HL-60/S4 treated with retinoic acid at 250 ng/mL for 4 days and 3 days (cell line): ENCODE data around the gene MYT1.
"Not testable (repeated sequence)": the region's sequence is repeated elsewhere in the genome, so short reads cannot be mapped to it uniquely, and the experiment has no call there.

Source experiments
- in situ Hi-C: fragments of 300-500 bp; cut with MboI; formaldehyde crosslinking; loops from 2 replicates; pipeline ENCODE4 v1.7.0; 2022; ENCODE audit warnings: low sequenced_read_pairs

Gene MYT1

DNA sequence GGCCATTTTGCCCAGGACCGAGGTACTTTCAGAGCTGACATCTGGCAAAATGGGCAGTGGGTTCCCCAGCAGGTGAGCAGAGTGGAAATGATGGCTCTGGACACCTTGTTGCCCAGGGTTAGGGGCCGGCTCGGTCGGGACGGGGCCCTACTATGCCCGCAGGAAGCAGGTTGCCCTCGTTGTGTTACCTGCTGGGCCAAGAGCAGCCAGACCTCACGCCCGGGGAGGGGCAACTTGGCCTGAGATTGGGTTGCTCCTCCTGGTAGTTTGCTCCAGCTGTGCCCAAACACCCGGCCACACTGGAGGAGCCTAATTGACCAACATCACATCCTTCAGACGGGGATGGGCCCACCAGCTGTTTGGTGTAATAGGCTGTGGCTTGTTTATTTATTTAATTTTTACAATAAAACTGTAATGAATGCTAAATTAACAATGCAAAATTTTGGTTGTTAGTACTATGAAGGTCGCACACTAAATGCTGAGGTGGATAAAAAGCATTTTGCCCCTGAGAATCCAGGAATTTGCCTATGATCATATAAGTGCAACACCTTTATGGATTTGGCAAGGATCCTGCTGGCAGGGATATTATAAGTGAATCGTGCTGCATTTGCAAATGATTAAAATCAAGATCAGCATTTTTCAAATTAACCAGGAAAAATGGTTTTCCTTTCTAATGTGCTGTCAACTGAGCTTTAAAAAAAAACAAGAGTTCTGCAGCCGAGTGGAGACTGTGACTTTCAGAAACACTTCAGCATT is 64.7 kb downstream of the MYT1 start:
- in situ Hi-C loops = no loop called here

DNA sequence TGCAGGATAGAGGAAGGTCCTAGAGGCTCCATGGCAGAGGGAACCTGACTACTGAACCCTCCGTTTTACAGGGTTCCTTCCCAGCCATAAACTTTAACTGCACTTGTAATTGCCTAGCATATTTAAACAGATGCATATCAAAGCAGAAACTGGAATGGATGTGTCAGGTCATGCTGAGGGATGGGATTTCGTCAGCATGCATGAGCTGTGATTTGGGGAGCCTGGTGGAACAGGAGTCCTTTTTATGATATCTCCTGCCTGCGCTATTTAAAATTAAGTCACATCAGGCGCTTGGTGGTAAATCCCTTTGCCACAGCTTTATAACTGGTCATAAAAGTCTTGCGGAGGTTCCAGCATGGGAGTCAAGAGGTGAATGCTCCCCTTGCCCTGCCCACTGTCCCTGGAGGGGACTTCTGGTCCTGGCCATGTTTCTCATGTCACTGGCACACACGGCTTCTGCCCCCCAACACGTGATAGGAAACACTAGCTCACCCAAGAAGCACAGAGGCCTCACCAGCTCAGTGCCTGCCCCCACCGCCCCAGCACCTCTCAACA is 65.3 kb downstream of the MYT1 start:
- in situ Hi-C loops = no loop called here

DNA sequence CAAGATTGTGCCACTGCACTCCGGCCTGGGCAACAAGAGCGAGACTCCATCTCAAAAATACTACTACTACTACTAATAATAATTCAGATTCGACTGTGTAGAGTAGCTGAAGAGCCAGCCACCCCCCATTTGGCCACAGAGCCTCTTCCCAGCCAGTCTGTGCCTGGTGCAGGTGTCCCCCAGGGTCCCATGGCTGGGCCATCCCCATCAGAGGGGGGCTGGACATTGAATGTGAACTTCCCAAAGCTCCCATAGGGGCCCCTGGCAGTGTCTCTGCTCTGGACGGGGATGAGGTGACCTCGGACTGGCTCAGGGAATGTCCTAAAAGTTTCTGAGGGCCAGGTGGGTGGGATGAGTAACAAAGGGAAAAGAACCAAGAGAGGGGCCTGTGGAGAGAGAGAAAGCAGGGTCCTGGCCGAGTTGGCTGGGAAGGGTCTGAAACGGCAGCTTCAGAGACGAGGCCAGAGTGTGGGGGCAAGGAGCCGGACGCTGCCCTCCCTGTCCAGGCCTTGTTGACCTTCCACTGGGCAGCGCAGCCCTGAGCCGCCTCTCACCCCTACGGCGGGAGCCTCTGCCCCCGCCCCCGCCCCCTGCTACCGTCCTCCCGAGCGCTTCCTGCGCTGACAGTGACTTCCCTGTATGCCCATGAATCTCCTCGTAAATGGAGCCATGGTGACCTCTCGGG is 66.4 kb downstream of the MYT1 start:
- in situ Hi-C loops = no loop called here

DNA sequence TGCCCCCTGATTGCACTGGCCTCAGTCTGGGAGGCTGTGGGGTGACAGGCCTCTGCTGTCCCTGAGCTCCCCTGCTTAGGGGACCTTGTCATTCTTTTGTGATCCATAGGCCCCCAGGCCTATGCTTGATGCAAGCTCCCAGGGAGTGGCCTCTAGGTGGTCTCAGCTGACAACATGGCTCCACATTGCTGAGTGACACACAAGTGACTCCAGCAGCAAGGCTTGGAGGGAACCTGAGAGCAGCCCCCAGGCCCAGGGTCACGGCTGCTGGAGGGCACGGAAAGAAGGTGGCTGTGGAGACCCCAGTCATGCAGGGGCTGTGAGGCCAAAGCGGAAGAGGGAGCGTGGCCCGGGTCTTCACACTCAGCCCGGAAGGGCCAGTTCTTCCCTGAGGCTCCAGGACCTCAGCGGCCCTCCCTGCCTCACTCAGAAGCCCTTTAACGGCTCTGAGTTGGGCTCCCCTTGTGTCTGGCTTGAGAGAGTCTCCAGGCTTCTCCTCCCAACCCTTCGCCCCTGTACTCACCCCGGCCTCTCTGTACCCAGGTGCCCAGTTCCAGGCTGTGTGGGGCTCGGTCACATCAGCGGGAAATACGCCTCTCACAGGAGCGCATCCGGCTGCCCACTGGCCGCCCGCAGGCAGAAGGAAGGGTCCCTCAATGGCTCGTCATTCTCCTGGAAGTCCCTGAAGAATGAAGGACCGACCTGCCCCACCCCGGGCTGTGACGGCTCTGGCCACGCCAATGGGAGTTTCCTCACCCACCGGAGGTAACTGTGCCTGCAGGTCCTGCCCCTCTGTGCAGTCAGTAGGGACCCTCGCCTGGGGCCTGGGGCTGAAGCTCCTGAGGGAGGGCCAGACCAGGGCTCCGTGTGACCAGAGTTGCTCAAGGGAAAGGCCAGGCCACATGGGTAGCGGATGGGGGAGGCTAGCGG is 67.6 kb downstream of the MYT1 start:
- in situ Hi-C loops = no loop called here

DNA sequence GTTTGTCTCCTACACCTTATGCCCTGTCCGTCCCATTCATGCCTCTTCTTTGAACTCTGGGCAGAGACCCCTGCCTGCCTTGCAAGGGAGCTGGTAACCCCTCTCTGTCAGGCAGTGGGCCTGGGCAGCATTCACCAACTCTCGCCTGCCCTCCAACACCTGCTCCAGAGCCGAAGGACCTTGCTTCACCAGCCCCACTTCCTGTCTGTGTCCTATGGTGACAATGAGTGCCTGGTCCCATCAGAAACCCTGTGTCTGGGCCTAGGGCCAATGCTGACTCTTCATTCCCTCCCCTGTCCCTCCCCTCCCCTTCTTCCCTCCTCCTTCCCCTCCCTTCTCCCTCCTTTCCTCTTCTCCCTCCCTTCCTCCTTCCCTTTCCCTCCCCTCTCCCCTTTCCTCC is 68.5 kb downstream of the MYT1 start:
- in situ Hi-C loops = no loop called here

DNA sequence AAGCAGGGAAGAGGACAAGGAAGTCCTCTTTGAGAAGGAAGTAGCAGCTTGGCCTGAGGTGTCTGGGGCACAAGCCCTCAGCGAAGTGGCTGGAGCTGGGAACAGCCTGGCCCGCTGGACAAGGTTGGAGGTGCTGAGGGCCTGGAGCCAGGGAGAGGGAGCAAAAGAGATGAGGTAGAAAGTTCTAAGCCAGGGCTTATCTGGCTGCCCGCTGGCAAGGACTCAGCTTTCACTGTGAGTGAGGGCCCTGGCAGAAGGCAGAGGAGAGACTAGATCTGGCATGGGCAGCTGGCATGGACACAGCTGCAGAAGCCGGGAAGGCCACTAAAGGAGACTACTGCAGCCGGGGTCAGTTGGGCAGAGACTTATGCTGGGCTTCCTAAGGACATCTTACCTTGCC is 69.5 kb downstream of the MYT1 start:
- in situ Hi-C loops = no loop called here

DNA sequence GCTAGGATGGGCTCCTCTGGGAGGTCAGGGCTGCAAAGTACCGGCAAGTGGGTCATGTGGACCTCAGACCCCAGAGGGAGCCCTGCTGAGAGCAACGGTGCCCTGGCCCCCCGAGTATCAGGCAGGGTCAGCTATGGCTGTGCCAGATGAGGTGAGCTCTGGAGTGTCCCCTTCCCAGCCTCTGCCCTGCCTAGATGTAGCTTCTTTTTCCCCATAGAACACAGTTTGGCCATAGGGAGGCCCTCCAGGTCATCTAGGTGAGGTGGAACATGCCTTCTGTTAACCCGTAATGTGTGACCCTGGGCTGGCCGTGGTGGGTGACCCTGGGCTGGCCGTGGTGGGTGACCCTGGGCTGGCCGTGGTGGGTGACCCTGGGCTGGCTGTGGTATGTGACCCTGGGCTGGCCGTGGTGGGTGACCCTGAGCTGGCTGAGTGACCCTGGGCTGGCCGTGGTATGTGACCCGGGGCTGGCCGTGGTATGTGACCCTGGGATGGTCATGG is 70.1 kb downstream of the MYT1 start:
- in situ Hi-C loops = no loop called here

DNA sequence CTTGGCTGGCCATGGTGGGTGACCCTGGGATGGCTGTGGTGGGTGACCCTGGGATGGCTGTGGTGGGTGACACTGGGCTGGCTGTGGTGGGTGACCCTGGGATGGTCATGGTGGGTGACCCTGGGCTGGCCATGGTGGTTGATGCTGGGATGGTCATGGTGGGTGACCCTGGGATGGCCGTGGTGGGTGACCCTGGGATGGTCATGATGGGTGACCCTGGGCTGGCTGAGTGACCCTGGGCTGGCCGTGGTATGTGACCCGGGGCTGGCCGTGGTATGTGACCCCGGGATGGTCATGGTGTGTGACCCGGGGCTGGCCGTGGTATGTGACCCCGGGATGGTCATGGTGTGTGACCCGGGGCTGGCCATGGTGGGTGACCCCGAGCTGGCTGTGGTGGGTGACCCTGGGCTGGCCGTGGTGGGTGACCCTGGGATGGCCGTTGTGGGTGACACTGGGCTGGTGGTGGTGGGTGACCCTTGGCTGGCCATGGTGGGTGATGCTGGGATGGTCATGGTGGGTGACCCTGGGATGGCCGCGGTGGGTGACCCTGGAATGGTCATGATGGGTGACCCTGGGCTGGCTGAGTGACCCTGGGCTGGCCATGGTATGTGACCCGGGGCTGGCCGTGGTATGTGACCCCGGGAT is 70.8 kb downstream of the MYT1 start:
- in situ Hi-C loops = not testable (repeated sequence)

DNA sequence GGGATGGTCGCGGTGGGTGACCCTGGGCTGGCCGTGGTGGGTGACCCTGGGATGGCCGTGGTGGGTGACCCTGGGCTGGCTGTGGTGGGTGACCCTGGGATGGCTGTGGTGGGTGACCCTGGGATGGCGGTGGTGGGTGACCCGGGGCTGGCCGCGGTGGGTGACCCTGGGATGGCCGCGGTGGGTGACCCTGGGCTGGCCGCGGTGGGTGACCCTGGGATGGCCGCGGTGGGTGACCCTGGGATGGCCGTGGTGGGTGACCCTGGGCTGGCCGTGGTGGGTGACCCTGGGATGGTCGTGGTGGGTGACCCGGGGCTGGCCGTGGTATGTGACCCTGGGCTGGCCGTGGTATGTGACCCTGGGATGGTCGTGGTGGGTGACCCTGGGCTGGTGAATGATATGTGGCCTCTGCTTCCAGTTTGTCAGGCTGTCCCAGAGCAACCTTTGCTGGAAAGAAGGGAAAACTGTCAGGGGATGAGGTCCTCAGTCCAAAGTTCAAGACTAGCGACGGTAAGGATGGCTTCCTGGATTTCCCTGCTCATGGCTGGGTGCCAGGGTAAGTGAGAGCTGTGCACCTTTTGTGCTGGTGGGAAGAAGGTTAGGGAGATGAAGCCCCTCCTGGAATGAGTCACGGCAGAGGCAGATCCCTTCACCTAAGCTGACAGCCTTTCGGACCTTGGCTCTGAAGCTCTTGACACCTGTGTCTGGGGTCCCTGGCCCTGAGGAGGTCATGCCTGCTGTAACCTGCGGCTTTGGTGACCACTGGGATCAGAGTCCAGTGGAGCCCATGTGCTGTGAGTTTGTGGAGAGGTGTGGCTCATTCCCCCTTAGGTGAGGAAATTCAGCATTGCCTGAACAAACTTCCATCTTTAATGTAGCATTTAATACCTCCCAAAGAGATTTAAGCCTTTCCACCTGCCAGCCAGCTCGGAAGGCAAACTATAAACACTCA is 72.2 kb downstream of the MYT1 start:
- in situ Hi-C loops = no loop called here

DNA sequence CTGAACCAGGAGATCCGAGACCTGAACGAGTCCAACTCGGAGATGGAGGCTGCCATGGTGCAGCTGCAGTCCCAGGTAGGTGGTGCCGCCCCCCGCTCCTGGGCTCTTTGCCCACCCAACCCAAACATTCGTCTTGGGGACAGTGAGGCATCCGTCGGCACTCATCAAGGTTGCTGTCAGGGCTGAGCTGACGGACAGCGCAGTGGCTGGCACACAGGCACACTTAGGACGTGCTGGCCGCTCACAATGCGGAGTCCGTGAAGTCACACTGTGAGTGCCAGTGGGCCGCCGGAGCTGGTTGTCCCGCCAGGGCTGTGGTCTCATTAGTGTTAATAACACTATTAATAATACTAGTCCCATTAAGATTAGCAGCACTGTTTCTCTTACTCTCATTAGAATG is 73.1 kb downstream of the MYT1 start:
- in situ Hi-C loops = no loop called here

DNA sequence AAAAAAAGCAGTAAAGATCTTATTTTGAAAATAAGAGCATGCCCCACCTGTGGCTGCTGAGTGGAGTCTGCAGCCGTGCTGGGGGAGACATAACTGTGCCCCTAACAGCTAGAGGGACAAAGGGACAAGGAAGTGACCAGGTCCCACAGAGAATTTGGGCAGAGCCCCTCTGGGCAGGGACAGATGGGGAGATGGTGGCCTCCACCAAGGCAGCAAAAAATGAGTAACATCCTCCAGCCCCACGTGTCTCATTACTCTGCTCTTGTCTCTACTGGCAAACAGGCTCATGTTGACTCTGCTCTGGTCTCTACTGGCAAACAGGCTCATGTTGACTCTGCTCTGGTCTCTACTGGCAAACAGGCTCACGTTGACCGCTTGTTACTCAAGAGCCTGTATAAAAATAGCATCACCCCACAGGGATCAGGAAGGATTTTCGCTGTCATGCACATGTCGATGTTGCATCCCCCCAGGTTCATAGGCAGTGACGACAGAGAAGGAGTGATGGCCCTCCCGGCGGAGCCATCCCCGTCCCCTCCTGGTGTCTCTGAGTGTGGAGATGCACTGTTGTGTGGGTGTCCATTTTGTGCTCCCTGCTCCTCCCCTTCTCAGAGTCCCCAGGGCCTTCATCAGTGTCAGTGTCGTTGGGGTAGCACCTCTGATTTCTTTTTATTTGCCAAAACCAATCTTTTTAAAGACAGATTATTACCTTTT is 74.0 kb downstream of the MYT1 start:
- in situ Hi-C loops = no loop called here

DNA sequence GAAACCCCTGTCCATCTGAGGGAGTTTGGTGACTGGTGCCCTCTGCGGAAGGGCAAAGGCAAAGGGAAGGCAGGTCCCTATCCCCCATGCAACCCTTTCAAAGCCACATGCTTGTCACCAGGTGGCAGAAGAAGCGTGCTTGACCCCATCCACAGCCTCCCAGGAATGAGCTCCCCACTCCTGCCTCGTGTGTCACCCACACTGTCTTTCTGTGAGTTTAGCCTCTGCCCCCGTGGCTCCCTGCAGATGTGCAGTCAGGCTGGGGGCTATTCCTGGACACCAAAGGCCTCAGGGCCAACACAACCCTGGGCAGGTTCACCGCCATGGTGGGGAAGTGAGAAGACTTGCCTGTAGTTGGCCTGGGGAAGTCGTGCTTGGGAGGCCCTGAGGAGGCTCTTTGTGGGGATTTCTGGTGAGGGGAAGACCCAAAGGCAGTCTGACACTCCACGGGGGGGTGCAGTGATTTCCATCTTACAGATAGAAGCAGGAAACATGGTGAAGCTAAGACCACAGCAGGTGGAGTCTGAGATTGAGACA is 74.7 kb downstream of the MYT1 start:
- in situ Hi-C loops = no loop called here

DNA sequence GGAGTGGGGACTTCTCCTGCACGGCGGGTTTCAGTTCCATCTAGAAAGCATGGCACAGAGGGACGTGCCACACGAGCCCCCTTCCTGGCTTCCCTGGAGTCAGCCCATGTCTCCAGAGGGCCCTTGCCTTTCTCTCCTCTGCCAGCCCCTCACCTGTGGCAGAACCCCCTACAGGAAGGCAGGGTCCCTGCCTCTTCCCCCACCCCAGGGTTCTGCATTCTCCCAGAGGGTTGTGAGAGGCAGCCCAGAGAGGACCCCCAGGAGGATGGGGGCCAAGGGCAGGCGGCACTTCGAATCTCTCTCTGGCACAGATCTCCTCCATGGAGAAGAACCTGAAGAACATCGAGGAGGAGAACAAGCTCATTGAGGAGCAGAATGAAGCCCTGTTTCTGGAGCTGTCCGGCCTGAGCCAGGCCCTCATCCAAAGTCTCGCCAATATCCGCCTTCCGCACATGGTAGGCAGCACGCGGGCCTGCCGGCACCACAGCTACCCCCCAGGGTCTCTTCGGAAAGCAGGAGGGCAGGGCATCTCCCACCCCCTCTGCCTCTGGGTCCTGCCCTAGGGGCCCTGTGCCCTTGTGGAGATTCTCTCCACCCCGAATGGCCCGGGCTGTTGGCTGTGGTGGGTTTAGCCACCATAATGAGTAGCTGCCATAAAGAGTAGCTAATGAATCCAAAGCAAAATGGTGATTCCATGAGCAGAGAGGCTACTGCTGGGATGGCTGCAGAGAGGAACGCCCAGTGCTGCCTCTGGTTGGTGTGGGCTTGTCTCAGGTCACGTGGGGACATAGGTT is 75.4 kb downstream of the MYT1 start:
- in situ Hi-C loops = no loop called here

DNA sequence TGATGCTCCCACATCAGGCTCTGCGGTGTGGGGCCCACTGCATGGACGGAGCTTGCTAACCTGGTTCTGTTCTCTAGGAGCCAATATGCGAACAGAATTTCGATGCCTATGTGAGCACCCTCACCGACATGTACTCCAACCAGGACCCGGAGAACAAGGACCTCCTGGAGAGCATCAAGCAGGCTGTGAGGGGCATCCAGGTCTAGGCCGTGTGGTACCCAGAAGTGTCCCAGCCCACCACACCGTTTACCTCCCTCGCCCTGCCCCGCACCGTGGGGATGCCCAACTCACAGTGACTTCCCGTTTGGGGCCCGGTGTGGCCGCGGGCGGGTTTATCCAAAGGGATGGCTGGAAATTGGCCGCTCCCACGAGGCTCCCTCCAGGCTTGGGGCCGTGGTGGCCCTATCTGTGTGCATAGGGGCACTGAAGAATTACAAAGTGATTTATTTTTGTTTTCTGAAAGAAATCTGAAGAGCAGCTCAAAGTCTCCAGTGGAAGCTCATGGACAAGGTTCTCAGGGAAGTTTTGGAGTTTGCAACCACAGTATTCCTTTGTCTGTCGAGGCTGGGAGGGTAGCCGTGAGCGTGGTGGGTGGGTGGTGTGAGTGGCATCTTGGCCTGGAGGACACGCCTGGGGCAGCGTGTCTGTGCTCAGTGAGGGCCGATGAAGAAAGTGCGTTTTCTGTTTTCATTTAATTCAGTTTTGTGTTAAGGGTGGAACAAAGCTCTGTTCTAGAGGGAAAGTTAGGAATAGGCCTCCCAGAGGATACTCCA is 76.2 kb downstream of the MYT1 start:
- in situ Hi-C loops = no loop called here

DNA sequence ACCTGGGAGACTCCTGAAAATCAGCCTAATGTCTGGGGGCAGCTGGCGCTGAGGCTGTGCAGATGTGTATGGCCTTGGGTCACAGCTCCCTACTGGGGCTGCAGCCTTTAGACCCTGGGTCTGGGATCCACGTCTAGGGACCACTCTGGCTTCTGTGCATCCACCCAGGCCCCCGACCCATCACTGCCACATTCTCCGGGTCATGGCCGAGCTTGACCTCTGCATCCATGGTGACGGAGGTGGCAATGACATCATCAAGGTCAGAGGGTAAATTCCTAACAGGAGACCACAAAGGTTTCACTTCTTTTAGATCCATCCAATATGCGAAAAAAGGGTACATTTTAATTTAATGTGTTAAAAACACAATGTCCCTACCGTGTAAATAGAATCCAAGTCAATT is 76.8 kb downstream of the MYT1 start:
- in situ Hi-C loops = no loop called here

DNA sequence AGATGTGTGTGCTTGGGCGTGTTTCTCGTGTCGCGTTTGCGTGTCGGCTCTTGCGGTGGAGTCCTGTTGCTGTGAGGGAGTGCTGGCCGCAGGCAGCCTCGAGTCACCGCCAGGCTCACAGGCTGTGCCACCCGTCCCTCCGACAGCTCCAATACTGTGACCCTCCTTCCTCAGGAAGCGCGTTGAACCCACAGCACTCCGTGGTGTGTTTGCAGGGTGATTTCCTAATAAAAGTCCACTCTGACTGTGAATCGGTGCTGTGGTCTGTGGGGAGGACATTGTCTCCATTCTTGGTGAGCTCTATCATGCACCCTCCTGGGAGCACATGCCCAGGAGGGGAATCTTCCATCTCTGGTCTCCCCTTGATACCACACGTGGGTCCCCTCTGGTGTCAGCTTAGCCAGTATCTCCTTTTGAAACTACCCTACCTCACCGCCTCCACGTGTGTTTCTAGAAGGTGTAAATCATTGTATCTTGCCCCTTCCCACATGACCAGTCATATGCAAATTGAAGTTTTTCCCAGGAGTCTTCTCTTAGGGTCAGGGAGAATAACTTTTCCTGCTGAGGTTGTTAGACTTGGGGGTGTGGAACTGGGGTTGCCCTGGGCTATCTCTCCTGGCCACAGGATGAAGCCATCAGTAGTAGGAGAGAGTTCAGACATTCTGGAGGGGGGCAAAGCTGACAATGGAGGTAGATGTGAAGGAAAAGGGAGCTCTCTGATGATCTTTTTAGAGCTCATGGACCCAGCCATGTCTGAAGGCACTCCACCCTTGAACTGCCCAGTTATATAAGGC is 77.9 kb downstream of the MYT1 start:
- in situ Hi-C loops = no loop called here
